HG03342 (cell line): Measurements from ENCODE around the gene MCC.

Experiments used
- ATAC-seq: cut with Tn5 transposase; IDR thresholded peaks from one replicate; pipeline ENCODE4 v1.9.1; 2021; ENCODE audit warnings: mild to moderate bottlenecking, moderate library complexity; ENCODE audit not compliant: unreplicated experiment

MCC gene

GRCh38 chr5:113230711-113231652 lies 257.3 kb downstream of the MCC start:
- ATAC-seq: no peak

- ATAC-seq: no peak
These were observed 260.5 kb downstream of the MCC start for GRCh38 chr5:113227798-113228197.

- ATAC-seq: no peak
These were observed 262.0 kb downstream of the MCC start for GRCh38 chr5:113226116-113226736.

- ATAC-seq: no peak
These were observed 263.0 kb downstream of the MCC start for GRCh38 chr5:113225259-113225658.

GRCh38 chr5:113224605-113225065 lies 263.6 kb downstream of the MCC start:
- ATAC-seq: no peak

GRCh38 chr5:113223831-113224604 lies 264.2 kb downstream of the MCC start:
- ATAC-seq: no peak

GRCh38 chr5:113223315-113223714 lies 264.9 kb downstream of the MCC start:
- ATAC-seq: no peak

GRCh38 chr5:113221294-113222176 lies 266.7 kb downstream of the MCC start:
- ATAC-seq: no peak

- ATAC-seq: no peak
These were observed 268.6 kb downstream of the MCC start for GRCh38 chr5:113219695-113220094.

- ATAC-seq: no peak
These were observed 269.2 kb downstream of the MCC start for GRCh38 chr5:113218906-113219517.

GRCh38 chr5:113218200-113218599 lies 270.1 kb downstream of the MCC start:
- ATAC-seq: no peak

- ATAC-seq: no peak
These were observed 270.6 kb downstream of the MCC start for GRCh38 chr5:113217619-113218184.

- ATAC-seq: no peak
These were observed 271.7 kb downstream of the MCC start for GRCh38 chr5:113216545-113216944.

- no peak for ATAC-seq
These were observed 272.7 kb downstream of the MCC start for GRCh38 chr5:113215401-113216060.

GRCh38 chr5:113214606-113215323 lies 273.5 kb downstream of the MCC start:
- ATAC-seq: no peak

GRCh38 chr5:113213551-113214425 lies 274.5 kb downstream of the MCC start:
- no peak for ATAC-seq

- no peak for ATAC-seq
These were observed 275.9 kb downstream of the MCC start for GRCh38 chr5:113212244-113212920.
